Measurements from ENCODE around the gene CHSY1.

The CHSY1 gene

DNA sequence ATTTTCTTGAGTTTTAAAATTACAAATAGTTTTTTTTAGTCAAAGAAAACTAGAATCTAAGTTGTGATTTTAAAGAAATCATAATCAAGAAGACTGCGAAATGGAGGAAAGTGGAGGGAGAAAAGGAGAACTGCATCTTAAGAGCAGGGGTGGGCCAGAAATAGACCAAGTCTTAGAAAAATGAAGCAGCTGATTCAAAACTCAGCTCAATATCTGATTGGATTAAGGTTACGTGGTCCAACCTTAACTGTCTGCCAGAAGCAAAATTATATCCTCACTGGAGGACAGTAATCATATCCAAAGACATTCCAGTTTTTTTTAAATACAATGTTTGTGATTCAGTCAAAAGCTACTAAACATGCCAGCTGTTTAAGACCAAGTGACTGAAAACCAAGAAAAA is 41.4 kb downstream of the CHSY1 start:
- DNase-seq (ENCODE audit: low spot score) = no peak

DNA sequence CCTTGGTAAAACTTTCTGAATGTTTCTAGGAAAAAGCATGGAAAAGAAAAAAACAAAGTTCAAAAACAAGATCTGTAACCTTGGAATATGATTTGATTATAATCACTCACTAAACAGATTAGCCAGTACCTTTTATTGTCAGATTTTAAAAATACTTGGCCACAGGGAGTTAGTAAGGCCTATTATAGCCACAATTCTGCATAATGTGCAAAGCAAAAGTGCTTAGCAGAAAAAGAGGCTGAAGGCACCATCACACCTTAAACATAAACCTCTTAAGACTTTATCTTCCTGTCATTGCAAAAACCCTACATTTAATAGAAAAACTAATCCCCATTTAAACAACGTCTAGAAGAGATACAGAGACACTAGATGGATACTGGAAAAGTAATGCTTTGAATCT is 41.8 kb downstream of the CHSY1 start:
- DNase-seq (ENCODE audit: low spot score) = no peak

DNA sequence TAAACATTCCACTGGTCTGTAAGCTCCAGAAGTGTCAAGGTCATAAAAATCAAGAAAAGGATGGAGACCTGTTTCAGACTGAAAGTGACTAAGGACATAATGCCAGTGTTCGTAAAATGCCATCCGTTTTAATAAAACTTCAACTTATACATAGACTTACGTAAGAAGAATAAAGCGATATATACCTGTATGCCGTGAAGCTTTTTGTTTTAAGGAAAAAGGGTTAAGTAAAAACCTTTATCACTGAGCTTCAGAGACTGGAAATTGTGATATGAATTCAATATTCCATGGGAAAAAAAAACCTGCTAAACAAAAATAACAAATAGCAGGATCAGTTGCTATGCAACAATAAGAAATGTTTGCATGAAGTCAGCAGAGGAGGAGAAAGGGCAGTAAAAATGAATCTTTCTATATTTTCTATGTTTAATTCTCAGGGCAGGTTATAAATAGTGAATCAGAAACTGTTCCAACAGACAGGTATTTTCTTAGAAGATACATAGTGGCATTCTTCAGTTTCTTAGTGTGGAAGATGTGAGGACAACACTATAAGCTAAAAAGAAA is 42.5 kb downstream of the CHSY1 start:
- no peak for DNase-seq (ENCODE audit: low spot score)

DNA sequence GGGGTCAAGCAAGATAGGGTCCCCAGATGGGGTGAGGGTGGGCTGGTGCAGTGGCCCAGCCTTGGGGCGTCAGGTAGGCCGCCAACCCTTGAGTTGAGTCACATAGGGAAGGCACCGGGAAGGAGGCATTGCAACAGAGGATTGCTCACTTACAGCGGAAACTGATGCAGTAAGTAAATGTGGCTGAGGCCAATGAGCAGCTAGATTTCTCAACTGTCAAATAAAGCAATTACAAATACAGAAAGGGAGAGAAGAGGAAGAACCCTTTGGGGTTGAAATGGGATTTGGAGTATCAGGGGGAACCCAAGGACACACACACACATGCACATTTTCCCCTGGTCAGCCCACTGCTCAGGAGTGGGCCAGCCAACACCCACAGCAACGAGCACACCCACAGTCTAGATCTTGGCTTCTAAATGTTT is 44.0 kb downstream of the CHSY1 start:
- no peak for DNase-seq (ENCODE audit: low spot score)

DNA sequence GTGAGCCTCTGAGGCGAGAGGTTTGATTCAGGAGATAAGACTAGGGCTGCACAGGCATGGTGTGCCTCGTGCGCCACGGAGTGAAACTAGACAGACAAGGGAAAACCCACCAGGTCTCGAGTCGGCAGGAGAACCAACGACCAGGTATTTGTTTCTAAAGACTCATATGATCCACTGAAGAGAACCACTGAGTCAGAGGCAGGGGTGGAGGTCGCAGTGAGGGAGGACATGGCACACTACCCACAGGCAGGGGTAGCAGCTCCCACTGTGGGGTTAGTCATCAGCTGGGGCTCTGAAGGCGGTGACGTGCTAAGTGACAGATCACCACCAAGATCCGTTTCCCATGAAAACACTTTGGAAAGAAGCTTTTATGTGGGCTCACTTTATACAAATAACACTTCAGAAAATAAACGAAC is 45.7 kb downstream of the CHSY1 start:
- peak; percentile 52 for DNase-seq (ENCODE audit: low spot score)

DNA sequence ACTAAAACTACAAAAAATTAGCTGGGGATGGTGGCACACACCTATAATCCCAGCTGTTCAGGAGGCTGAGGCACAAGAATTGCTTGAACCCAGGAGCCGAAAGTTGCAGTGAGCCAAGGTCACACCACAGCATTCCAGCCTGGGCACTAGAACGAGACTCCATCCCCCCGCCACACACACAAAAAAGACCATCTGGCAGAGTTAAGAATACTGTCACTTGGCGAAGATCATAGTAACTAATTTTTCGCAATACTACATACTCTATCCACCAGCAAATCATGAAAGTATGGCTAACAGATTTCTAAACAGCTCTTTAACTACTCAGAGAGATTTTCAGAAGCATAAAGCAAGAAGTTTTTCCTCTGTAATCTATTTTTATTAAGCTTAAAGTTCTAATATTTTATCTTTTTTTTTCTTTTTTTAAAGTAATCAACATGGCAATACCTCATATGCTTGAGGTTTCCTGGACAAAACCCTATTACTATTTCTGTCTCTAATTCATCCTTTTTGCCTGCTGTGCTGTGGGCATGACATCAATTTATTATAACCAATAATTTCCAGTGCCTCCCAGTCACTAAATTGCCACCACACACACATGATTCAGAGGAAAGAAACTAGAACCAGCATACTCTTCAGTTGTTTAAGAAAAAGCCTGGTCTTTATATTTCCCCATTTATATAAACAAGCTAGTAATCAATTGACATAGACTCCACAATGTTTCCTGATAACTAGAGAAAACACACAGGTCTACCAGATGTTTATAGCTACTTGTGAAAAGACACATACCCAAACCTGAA is 46.9 kb downstream of the CHSY1 start:
- DNase-seq (ENCODE audit: low spot score) = no peak

DNA sequence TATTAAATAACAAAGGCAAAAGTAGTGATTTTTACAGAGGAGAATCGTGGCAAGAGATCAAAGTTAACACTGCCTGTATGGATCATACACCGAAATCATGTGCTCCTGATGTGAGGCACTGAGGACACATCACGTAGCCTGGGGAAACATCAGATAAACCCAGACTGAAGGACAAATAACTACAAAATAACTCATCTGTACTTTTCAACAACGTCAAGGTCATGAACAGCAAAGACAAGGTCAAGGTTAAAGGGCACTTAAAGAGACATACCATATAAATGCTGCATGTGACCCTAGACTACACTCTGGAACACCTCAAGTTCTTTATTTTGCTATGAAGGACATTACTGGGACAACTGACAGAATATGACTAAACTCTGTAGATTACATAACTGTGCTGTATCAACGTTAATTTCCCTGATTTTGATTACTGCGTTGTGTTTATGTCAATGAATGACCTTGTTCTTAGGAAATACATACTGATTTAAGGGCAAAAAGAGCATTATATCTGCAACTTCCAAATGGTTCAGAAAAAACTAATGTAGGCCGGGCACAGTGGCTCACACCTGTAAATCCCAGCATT is 48.1 kb downstream of the CHSY1 start:
- DNase-seq (ENCODE audit: low spot score) = no peak

DNA sequence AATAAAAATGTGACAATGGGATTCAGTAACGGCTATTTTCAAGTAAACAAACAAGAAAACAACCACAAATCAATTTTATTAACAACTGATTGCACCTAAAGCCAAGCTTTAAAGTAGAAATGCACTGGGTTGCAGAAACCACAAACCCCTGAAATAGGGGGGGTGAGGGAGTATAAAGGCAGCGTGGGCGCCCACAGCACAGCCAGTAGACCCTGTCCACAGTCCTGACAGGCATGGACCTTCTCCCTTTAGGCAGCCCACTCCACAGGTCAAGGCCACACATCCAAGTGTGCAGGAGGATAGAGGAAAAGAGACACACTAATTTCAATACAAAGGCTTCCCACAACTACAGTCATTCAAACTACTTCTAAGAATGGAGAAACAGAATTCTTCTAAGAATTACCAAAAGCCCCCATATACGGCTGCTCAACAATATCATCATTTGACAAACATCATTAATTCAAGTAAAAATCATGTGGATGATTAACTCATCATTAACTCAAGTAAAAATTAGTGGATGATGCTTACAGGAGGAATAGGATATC is 48.7 kb downstream of the CHSY1 start:
- no peak for DNase-seq (ENCODE audit: low spot score)

DNA sequence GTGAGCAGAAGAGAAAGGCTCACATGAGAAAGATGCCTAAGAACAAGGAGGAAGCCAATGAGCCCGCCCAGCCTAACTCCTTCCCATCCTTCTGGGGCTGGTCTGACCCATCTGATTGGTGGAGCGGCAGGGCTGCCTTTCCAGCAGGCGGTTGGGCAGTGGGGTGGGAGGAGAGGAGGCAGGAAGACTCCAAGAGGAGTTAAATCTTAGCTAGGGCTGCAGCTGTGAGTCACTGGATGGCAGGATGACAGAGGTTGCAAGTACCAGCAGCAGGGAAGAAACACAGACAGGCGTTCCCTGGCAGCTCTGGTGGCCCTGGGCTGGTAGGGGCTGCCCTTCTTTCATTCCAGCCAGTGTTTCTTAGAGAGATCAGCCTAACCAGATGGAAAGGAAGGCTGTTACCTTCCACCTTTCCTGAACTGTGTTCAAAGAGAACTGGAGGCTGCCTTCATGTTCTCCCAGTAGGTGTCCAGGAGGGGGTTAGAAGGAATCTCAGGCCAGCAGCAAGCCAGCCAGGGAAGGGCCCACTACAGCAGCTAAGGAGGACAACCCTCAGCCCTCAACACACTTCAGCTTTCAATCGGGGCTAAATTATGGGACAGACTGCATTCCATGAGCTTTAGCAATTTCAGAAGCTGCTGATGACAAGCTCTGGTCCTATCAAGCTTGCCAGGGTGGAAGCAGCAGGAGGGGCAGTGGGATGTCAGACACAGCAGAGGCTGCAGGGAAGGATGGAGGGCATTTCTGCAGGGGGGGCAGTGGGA is 50.3 kb downstream of the CHSY1 start:
- DNase-seq (ENCODE audit: low spot score) = no peak

DNA sequence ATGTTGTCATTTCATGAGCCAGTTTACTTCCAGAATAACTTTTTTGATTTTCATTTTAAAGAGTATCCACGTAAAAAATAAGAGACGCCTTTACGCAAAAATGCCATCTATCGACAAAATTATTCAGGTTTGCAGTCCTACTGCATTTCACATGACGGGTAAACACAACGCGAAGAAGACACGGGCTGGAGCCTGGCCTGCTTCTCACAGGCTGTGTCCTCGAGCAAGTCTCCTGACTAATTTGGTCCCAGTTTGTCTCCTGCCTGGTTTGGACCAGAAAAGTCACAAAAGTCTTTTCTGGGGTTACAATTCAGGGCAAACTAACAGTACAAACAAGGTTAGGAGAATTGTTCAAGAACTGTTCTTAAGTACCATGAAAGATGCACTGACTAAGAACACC is 51.7 kb downstream of the CHSY1 start:
- no peak for DNase-seq (ENCODE audit: low spot score)

DNA sequence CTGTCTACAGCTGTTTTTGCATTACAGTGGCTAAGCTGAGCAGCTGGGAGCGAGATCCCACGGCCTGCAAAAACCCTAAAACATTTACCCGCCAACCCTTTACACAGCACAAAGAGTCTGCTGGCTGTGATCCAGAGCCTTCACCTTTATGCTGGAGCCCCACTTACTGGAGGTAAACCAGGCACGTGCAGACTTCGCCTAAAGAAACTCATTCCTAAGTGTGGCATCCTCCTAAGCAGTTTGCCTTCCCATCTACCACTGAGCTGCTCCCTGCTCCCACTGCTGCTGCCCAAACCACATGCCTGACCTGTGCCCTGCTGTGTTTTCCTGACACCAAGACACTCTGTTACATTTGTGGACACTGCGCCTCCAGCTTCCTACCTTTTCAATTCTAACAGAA is 53.0 kb downstream of the CHSY1 start:
- DNase-seq (ENCODE audit: low spot score) = no peak

DNA sequence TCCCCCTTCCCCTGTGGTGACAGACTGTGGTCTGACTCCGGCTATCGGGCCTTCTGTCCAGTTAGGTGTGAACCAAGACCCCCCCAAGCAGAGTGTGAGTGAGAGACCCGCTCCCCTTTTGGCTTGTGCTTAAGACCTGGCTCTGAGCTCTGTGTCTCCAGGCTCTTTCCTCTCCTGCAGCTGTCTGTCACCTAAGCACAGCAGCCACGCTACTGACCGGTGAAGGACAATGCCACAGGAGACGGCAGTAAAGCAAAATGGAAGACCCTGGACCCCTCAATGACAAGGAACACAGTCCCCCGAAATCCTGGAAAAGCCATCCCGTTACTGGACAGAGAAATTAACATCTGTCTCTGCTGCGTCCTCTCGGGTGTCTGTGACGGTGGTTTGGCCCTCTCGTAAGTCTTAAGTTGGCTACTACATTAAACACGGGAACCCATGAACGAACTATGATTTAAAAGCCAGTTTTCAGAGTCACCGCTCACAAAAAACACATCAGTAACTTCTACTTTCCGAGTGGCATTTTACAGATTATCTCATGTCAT is 53.7 kb downstream of the CHSY1 start:
- no peak for DNase-seq (ENCODE audit: low spot score)

DNA sequence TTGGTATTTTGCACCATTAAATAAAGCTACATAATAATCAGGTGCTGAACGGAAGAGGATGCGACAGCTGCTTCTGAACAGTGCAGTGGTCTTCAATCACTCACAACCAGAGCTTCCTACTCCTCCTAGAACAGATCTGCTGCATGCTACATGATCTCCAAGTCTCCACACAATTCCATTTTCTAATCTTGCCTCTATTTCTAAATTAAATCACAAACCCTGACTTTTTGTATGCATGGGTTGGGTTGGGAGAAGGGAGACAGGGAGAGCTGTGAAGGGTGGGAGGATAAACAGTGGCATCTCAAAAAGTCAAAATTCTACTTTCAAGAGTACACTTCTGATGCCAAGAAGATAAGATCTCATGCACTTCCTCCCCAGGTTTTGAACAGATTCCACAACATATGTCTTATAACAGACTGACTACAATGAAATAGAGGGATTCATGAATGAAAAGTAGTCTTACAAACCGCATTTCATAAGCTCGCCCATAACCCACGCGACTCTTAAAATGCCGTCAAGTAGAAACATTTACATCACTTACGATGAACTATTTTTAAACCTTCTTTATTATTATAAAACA is 57.2 kb downstream of the CHSY1 start:
- no peak for DNase-seq (ENCODE audit: low spot score)

DNA sequence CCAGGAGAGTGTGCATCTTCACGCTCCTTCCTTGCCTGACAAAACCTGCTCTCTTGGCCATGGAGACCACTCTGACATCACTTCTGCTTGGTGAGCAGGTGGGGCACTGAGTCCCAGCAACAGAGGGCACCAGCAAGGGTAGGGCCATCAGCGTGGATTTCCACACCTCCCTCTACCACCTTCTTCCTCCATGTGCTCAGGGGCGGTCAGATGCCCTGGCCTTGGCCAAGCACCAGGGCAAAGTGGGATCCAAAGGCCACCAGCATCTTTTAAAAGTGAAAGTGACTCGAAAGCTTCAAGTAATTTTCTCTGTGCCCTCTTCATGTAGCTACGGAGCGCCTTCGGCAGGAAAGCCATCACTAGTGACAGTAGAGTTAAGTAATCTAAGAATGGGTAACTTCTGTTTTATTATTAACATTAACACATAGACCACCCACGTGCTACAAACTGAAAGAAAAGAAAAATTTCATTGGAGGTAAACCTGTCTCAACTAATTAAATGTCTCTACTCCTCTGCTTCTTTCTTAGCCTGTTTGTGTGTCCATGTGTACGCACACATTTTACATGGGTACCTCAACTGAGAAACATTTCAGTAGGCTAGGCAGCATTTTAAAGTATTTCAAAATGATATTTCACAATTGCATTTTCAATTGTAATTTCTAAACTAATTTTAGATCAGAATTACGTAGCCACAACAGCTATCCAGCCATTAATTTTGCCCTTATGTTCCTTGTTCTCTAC is 57.9 kb downstream of the CHSY1 start:
- no peak for DNase-seq (ENCODE audit: low spot score)

DNA sequence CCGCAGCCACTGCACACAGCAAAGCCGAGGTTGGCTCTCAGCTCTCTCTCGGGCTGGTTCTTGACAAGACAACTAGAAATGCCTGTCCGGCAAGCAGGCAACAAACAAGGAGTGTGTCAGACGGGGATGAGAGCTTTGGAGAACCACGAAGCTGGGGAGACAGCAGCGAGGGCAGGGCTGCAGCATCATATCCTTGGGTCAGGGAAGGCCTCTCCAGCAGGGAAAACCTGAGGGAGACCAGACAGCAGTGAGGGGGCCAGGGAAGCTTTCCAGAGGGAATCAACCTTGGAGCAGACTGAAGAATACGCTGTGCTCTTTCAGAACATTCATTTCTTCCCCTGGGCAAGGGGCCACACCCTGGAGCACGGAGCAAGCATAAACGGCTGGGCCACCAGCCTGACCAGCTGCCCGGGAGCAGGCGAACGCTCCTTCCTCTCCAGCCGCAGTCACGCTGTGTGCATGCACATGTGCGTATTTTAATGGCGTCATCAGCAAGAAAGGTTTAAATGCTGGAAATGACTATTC is 58.7 kb downstream of the CHSY1 start:
- DNase-seq (ENCODE audit: low spot score) = no peak

DNA sequence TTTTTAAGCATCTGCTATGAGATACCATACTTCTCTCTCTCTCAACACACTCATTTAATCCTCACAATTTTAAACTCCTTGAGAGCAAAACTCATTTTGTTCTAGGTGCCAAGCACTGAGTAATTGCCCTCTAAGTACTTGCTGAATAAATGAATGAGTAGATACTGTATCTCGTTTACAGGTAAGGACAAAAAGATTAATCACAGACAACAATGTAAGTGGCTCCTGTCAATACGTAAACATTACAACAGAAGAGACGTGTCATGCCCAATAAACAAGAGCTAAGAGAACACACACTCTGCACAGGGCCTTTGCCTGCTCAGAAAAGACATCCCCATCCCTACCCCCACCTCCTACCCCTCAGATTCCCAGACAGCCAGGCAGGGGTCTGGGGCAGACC is 59.8 kb downstream of the CHSY1 start:
- DNase-seq (ENCODE audit: low spot score) = no peak

DNA sequence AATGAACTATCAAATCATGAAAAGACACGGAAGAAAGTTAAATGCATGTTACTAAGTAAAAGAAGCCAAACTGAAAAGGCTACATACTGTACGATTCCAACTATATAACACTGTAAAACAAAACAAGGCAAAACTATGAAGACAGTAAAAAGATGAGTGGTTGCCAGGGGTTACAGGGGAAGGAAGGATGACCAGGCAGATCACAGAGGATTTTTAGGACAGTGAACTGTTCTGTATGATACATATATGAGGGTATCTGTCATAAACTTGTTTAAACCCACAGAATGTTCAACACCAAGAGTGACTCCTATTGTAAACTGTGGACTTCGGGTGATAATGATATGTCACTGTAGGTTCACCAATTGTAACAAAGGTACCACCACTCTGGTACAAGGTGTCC is 60.6 kb downstream of the CHSY1 start:
- no peak for DNase-seq (ENCODE audit: low spot score)

DNA sequence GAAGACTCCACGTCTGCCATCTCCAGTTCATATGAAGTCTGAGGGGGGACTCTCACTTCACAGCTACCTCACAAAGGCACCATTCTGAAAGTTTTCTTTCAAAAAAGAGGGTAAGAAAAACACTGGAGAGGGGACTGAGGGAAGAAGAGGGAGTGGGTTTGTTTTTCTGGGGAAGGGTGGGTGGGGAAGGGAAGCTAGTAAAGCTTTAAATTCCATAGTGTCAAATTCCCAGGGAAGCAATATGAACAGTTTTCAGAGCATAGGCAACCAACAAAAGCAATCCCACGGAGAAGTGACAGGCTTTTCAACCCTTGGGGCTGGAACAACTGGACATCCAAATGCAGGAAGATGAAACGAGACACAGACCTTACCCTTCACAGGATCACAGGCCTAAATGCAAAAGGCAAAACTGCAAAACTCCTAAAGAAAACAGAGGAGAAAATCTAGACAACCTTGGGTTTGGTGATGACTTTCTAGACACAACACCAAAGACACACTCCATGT is 61.7 kb downstream of the CHSY1 start:
- no peak for DNase-seq (ENCODE audit: low spot score)

DNA sequence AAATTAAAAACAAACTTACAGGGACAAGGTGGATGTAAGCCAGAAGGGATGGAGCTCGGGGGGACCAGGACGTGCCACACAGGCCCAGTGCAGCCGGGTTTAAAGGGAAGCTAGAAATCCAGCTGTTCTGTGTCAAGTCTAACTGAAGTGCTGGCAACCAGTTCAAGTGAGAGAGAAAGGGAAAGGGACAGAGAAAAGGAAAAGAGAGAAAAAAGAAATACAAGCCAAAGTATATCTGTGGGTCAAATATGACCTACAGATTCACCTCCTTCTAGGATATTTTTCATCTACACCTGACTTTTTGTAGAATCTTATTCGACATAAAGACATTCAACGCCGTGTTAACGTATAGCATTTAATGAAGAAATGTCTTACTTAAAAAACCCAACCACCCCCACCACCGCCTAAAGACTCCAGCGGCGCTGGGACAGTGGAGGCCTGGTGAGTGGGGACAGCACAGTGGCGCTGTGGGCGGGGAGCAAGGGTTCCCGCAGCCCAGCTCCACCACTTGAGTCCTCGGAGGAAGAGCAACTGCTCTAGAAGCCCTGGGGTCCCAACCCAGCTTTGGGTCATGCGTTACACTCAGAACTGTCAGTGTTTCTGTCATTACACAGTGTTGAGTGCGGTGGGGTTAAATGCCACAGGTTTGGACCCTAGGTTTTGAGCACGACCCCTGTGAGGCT is 62.3 kb downstream of the CHSY1 start:
- no peak for DNase-seq (ENCODE audit: low spot score)
